Skin epidermis (tissue), 12 donors: Measurements from ENCODE around the gene CDS2.
"Not testable (repeated sequence)": the region's sequence is repeated elsewhere in the genome, so short reads cannot be mapped to it uniquely, and the experiment has no call there.

ENCODE experiments used
- H3K27ac ChIP-seq, 21 experiments: fragments of 200-600 bp; sonication (generic) in 11 of 21; one replicate each; pipeline ENCODE4 v1.5.0; 2020; ENCODE audit warnings: mild to moderate bottlenecking in 3 of 21, inconsistent platforms in 2 of 21, moderate library complexity in 2 of 21
- H3K4me3 ChIP-seq, 7 experiments: fragments of 200-600 bp; sonication (generic) in 2 of 7; one replicate each; pipeline ENCODE4 v1.5.0; 2020; ENCODE audit warnings: inconsistent platforms in 2 of 7, mild to moderate bottlenecking in 2 of 7, moderate library complexity in 1 of 7

CDS2 gene

DNA sequence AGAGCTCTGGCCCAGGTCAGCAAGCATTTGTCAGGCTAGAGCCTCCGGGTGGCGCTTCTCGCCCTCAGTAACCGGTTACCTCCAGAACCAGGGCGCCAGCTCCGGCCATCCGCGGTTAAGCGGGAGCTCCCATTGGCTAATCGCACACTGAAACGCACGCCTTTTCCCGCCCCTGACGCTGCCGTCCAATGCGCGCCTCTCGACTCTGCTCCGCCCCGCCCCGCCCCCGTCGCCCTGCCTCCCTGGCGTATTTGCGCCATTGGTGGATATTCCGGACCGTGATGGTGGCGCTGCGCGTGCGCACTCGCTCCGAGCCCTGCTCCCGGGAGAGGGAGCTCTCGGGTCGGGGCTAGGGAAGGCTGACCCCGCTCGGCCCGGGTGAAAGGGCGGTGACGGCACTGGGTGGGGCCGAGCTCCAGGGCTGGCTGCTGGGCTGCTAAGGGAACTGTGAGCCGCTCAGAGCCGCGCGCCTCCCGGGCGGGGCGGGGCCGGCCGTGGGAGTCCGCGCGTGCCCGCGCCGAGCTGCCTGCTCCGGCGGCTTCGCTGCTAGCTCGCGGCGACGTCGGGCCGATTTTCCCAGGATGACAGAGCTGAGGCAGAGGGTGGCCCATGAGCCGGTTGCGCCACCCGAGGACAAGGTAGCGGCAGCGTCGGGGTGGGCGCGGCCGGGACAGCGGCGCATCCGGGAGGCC, at the start of gene CDS2:
CDS2 (plus strand) TSS at position 497 of the 692 bp plus-strand sequence; CDS start at position 582, 85 bp downstream.
- peak within 1 kb of the TSS; percentile 74 to 98 (median 93) for H3K27ac ChIP-seq
- H3K4me3 ChIP-seq = peak within 1 kb of the TSS; percentile 68 to 97 (median 96)

DNA sequence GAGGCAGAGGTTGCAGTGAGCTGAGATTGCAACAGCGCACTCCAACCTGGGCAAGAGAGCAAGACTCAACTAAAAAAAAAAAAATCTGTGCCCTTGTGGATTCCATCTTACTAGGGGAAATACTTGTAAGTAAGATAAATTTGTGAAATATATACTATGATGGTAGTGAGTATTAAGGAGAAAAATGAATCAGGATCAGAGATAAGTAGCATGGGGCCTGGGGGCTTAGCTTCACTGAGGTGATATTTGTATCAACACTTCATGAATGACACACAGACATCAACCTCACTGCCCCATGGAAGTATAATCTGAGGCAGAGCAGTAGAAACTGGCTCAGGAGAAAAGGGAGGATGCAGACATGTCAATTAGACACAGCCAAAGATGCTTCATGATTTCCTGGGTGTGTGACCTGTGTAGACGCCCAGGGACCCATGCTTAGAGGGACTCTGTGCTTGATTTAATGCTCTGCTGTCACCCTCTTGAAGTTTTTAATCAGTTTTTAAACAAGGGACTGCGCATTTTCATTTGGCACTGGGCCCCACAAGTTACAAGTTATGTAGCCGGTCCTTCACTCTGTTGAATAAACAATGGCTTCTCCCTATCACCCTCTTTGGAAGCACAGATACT, 48.9 kb upstream of the CDS2 start:
- peak overlapping the region in 1 of 7 experiments; percentile 14 for H3K4me3 ChIP-seq
- peak overlapping the region in 19 of 21 experiments; percentile 28 to 91 (median 77) for H3K27ac ChIP-seq

DNA sequence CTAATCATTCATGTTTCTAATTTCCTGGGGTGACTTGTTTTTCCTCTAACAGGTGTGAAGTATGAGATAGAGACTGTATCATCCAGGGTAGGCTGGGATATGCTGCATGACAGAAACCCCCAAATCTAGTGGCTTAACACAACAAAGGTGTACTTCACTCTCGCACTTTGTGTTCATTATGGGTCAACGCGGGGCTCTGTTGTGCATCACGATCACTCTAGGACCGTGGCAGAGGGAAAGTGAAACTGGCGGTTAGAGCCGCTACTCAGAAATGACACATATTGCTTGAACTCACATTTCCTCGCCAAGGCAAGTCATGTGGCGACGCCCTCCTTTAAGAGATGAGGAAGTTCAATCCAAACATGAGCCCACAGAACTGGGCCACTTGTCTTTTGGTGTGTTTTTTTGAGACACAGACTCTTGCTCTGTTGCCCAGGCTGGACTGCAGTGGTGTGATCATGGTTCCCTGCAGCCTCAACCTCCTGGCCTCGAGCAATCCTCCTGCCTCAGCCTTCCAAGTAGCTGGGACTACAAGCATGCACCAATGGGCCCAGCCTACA, 48.3 kb upstream of the CDS2 start:
- peak overlapping the region in 2 of 7 experiments; percentile 14 to 22 for H3K4me3 ChIP-seq
- peak overlapping the region in 19 of 21 experiments; percentile 28 to 91 (median 77) for H3K27ac ChIP-seq

DNA sequence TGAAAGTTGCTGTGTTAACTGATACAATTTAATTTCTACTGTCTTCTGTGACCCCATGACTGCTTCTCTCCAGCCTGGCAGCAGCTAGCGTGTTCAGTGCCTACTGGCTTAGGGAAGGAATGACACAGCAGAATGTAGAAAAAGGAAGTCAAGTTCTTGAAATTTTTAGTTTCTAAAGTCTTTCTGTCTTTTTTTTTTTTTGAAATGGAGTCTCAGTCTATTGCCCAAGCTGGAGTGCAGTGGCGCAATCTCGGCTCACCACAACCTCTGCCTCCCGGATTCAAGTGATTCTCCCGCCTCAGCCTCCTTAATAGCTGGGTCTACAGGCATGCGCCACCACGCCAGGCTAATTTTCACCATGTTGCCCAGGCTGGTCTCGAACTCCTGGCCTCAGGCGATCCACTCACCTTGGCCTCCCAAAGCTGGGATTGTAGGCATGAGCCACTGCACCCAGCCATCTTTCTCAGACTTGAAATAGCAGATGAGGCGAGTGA, 46.4 kb upstream of the CDS2 start:
- peak overlapping the region in 13 of 21 experiments; percentile 1 to 91 (median 55) for H3K27ac ChIP-seq
- no peak overlapping the region for H3K4me3 ChIP-seq

DNA sequence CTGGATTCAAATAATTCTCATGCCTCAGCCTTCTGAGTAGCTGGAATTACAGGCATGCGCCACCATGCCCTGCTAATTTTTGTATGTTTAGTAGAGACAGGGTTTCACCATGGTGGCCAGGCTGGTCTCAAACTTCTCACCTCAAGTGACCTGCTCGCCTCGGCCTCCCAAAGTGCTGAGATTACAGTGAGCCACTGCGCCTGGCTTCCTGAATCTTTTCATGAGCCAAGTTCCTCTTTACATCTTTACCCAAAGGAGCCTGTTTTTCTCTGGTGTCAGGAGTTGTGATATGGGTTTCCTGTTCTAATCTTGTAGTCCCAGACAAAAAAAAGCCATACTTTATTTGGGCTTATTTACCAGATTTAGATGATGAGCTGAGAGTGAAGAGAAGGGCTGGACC, 41.4 kb upstream of the CDS2 start:
- Histone ChIP-seq H3K4me3 (no peak overlapping the region), H3K27ac (peak overlapping the region in 4 of 21 experiments; percentile 6 to 50 (median 29))

DNA sequence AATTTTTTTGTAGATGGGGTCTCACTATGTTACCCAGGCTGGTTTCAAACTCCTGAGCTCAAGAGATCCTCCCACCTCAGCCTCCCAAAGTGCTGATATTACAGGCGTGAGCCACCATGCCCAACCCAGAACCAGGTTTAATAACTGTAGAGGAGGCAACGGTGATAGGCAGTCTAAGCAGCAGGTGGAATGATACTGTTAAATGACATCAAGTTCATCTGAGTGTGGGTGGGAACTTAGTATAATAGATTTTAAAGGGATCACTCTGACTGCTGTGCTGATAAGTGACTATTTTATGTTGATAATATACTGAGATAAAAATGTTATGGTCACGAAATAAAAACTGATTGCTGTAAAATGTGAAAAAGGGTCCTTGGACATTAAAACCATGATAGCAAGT, 38.1 kb upstream of the CDS2 start:
- peak overlapping the region in 1 of 21 experiments; percentile 65 for H3K27ac ChIP-seq
- H3K4me3 ChIP-seq = no peak overlapping the region

DNA sequence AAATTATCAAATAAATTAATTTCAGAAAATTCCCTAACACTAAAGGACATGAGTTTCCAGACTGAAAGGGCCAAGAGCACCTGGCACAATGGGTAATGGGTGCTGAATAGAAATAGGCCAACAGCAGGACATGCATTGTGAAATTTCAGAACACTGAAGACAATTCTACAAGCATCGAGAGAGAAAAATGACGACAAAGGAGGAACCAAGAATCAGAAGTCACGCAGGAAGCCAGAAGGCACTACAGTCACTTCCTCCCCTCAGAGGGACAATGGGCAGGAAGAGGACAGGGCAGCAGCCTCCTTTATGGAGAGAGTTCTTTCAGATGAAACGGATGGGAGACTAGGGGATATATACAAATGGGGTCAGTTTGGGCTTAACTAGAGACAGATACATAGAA, 36.6 kb upstream of the CDS2 start:
- H3K27ac ChIP-seq = peak overlapping the region in 18 of 21 experiments; percentile 4 to 75 (median 48)
- H3K4me3 ChIP-seq = no peak overlapping the region

DNA sequence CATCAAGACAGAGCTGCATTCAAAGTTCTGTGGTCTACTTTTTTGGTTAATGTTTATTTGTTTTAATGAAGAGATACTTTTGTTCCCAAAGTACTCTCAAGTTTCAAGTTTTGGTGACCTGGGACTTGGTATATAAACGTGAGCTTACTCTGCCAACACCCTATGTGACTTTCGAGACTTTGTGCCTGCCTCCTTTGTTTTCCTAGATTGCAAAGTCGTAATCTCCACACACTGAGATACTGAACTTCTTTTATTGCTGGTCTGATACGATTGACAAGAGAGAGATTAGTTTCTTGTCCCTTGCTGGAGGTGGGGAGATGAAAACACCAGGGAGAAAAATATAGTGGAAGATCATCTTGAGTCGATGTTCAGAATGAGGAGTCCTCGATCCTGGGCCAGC, 34.9 kb upstream of the CDS2 start:
- Histone ChIP-seq H3K4me3 (no peak overlapping the region), H3K27ac (no peak overlapping the region)

DNA sequence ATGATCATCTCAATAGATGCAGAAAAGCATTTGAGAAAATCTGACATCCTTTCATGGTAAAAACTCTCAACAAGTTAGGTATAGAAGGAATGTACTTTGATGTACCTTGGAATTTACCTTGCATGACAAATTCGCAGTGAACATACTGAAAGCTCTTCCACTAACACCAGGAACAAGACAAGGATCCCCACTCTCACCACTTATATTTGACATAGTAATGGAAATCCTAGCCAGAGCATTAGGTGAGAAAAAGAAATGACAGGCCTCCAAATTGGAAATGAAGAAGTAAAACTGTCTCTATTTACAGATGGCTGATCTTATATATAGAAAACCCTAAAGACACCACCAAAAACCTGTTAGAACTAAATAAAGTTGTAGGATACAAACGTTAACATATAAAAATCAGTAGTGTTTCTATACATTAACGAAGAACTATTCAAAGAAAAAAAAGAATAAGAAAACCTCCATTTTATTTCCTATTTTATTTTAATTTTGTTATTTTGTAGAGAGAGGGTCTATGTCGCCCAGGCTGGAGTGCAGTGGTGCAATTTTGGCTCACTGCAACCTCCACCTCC, 34.0 kb upstream of the CDS2 start:
- no peak overlapping the region for H3K27ac ChIP-seq
- H3K4me3 ChIP-seq = no peak overlapping the region

DNA sequence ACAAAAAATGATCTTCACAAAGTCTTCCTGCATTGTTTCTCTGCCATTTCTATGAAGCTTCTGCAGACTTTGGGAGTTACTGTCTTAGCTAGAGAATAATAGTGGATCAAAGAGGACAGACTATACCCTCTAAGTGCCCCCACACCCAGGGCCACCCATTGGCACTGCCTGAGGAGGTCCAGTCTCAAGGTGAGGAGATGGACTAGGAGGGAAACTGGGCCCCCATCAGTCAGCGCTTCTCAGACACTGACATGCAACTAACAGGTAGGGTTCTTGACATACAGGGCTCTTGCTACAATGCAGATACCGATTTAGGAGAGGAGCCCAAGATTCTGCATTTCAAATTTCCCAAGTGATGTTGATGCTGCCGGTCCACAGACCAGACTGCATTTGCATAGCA, 31.4 kb upstream of the CDS2 start:
- no peak overlapping the region for H3K27ac ChIP-seq
- no peak overlapping the region for H3K4me3 ChIP-seq

DNA sequence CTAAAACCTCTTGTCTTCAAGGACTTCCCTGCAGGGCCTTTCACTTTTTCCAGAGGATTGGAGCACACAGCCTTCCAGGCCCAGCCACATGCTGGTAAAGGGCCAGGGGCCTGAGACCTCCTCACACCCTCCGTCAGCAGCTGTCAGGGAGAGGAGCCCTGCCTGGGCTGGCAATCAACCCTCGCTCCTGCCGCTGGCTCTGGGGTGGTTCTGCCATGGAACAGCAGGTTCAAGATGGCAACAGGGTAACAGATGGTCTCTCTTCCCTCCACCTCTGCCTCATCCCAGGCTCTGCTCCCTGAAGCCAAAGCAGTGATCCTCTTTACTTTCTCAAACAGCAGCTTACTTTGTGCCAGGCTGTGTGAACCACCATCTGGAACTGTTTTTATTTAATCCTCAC, 30.9 kb upstream of the CDS2 start:
- H3K4me3 ChIP-seq = no peak overlapping the region
- H3K27ac ChIP-seq = no peak overlapping the region

DNA sequence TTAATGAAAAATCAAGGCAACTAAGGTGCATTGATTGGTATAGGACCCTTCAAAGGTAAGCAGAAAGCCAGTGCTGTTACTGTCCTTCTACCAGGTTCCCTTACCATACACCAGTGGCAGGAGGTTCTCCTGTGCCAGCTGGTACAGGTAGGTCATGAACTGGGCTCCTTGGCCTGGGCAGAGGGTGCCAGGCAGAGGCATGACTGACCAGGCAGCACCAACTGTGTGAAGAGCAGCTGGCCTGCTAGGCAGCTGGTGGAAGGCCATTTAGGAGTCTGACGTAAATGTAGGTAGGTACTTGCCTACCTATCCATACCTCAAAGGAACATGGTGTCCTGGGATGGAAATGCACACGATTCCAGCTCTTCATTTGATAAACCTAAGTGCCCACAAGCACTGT, 30.3 kb upstream of the CDS2 start:
- no peak overlapping the region for H3K27ac ChIP-seq
- H3K4me3 ChIP-seq = no peak overlapping the region

DNA sequence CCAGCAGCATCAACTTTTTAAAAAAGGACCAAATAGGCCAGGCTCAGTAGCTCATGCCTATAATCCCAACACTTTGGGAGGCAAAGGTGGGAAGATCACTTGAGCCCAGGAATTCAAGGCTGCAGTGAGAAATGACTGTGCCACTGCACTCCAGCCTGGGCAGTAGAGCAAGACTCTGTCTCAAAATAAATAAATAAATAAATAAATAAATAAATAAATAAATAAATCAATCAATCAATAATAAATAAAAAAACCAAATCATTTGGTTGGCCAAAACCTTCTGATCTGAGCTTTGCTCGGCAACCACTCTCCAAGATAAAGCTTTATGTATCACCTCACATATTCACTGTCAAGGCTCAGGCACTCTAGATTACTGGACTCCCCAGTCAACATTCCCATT, 27.8 kb upstream of the CDS2 start:
- not testable (repeated sequence) for H3K27ac ChIP-seq, H3K4me3 ChIP-seq

DNA sequence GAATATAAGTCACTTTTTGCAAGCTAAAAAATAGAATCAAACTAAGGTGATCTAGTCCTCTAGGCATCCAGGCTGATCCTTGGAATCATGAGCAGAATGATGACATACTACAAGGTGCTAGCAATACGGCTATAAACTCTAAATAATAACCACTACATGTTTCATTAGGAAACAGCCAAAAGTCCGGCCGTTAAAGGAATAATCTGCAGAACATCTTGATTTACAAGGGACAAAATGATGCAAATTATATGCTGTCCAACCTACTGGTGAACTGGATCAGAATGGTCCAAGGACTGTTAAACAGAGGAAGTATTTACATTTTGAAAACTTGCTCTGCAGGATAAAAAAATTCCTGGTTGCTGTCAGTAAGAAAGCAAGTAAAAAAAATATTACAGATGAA, 26.9 kb upstream of the CDS2 start:
- not testable (repeated sequence) for H3K4me3 ChIP-seq, H3K27ac ChIP-seq

DNA sequence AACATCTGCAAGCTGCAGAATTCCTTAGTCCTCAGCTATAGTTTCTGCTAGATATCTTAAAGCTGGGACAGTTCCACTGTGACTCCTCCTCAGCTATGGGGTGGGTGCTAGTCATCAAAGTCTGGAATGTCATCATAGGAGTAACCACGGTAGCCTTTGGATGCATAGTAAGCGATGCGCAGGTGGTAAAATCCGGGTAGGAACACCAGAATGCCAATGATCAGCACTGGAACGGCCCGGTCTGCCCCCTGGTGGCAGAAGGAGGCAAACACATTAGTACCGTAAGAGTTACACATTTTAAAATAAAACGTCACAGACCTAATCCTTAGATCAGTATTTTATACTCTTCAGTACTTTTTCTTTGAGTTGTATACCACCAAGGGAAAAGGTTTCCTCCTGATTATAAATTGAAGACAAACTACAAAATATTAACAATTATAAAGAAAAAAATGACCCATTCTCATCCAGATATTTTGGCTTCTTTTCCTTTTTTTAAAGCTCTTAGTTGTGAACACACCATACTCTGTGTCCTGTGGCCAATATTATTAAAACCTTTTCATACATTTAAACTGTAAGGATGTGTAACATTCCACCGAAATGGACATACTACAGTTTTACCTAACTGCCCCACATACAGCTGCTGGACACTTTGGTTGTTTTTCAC, 26.0 kb upstream of the CDS2 start:
- Histone ChIP-seq H3K27ac (peak overlapping the region in 2 of 21 experiments; percentile 35 to 51), H3K4me3 (no peak overlapping the region)

DNA sequence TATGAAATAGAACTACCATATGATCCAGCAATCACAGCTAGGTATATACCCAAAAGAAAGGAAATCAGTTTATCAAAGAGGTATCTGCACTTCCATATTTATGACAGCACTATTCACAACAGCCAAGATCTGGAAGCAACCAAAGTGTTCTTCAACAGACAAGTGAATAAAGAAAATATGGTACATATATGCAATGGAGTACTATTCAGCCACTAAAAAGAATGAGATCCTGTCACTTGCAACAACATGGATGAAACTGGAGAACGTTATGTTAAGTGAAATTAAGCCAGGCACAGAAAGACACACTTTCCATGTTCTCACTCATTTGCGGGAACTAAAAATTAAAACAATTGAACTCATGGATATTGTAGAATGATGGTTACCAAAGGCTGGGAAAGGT, 22.3 kb upstream of the CDS2 start:
- Histone ChIP-seq H3K4me3 (no peak overlapping the region), H3K27ac (no peak overlapping the region)

DNA sequence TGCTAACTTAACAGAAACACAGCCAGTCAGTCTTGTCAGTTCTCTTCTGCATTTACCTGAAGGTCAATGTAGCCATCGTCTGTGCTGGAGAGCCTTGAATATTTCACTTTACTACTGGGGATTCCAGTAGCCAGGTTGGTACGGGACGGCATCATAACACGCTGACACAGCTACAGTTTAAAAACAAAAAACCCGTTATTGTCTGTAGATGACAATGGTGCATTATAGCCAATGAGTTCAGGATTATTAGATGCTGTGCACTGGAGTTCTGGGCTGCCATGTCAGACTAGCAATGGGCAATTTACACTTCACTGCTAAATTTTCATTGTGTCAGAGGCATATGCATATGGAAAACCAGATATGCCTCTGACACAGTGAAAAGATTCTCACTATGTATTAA, 17.5 kb upstream of the CDS2 start:
- Histone ChIP-seq H3K4me3 (no peak overlapping the region), H3K27ac (no peak overlapping the region)

DNA sequence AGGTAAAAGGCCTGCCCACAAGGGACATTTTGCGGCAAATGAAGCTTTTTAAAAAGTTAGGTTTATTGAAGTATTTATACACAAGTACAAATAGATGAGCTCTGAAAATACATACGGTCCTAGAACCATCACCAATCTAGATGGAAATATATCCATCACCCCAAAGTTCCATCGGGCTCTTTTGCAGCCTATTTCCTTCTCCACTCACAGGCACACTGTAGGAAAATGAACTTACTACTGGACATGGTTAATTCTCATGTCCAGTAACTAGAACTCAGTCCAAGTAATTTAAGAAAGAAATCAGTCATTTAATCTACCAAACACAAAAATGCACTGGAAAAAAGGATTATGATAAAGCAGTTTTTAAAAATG, 13.2 kb upstream of the CDS2 start:
- H3K4me3 ChIP-seq = peak overlapping the region; percentile 57 to 91 (median 68)
- peak overlapping the region in 20 of 21 experiments; percentile 76 to 99 (median 95) for H3K27ac ChIP-seq

DNA sequence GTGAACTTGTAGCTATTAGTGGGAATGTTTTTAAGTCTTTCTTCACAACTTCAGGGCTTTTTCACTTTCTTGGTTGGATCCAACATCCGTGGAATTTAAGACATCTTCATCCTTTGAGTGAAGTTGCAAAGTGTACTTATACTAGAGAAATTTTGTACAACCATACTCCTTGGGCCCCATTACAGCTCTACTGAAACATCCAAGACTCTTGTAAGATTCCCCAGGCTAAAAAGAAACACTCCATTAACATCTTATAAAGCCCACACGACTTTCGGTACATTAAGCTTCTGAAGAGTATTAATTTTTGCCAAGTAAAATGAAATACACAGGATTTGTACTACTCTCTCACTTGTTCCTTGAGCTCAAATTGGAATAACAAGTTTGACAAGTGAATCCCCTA, 12.4 kb upstream of the CDS2 start:
- no peak overlapping the region for H3K27ac ChIP-seq
- no peak overlapping the region for H3K4me3 ChIP-seq

DNA sequence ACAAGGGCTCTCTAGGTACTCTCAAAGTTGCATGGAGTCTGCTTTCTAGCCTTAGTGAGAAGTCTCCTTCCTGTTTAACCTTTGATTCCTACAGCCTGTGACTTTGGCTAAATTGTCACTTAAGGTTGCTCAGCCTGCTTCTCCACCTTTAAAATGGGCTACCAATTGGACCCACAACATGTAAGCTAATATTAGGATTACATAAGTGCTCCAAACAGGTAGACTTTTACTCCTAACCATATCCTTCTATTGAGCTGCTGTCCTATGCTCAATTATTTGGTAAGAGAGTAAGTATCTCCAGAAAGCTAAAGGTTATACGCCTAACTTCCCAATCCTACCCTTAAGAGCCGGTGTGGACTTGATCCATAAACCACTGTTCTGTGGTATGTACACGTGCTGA, 9.9 kb upstream of the CDS2 start:
- Histone ChIP-seq H3K4me3 (no peak overlapping the region), H3K27ac (no peak overlapping the region)
